Middle frontal gyrus (tissue), 1 donor: Measurements from ENCODE around the gene MRGPRX2.

Source experiments
- DNase-seq: peaks from one replicate; pipeline ENCODE4 v3.0.0-alpha.2; 2015; ENCODE audit warnings: low spot score; ENCODE audit errors: extremely low spot score

MRGPRX2 gene

GRCh38 chr11:19076744-19077589 is 16.4 kb upstream of the MRGPRX2 start:
- no peak for DNase-seq

- DNase-seq = no peak
Measured at GRCh38 chr11:19075636-19076035, 15.1 kb upstream of the MRGPRX2 start.

GRCh38 chr11:19073454-19074415 is 13.2 kb upstream of the MRGPRX2 start:
- DNase-seq = no peak

- no peak for DNase-seq
Measured at GRCh38 chr11:19072464-19072863, 11.9 kb upstream of the MRGPRX2 start.

- DNase-seq = peak; percentile 61
Measured at GRCh38 chr11:19071255-19071654, 10.7 kb upstream of the MRGPRX2 start.

- no peak for DNase-seq
Measured at GRCh38 chr11:19059833-19060232, 684 bp downstream of the MRGPRX2 start.

- no peak for DNase-seq
Measured at GRCh38 chr11:19055905-19056304, 4.6 kb downstream of the MRGPRX2 start.

GRCh38 chr11:19055016-19055415 is 5.5 kb downstream of the MRGPRX2 start:
- DNase-seq = no peak

GRCh38 chr11:19053909-19054308 is 6.6 kb downstream of the MRGPRX2 start:
- no peak for DNase-seq

GRCh38 chr11:19050281-19050680 is 10.2 kb downstream of the MRGPRX2 start:
- no peak for DNase-seq

- DNase-seq = no peak
Measured at GRCh38 chr11:19049351-19049750, 11.2 kb downstream of the MRGPRX2 start.

GRCh38 chr11:19040051-19040450 is 20.5 kb downstream of the MRGPRX2 start:
- no peak for DNase-seq

GRCh38 chr11:19039409-19039808 is 21.1 kb downstream of the MRGPRX2 start:
- no peak for DNase-seq

GRCh38 chr11:19032990-19033389 is 27.5 kb downstream of the MRGPRX2 start:
- no peak for DNase-seq

GRCh38 chr11:19027829-19028595 is 32.5 kb downstream of the MRGPRX2 start:
- no peak for DNase-seq

- no peak for DNase-seq
Measured at GRCh38 chr11:19026862-19027261, 33.7 kb downstream of the MRGPRX2 start.

GRCh38 chr11:19025481-19026406 is 34.8 kb downstream of the MRGPRX2 start:
- no peak for DNase-seq

- DNase-seq = no peak
Measured at GRCh38 chr11:19020831-19021230, 39.7 kb downstream of the MRGPRX2 start.

- DNase-seq = no peak
Measured at GRCh38 chr11:19018901-19019300, 41.6 kb downstream of the MRGPRX2 start.

- DNase-seq = no peak
Measured at GRCh38 chr11:19013181-19013857, 47.2 kb downstream of the MRGPRX2 start.
